ENCODE data around the gene ZNF555. TPM values are rescaled to one million over a fixed set of nuclear protein-coding genes. Genes with fewer than 3 reads are reported as not detected.
A peak's percentile ranks its signal among the peaks of the same experiment; 100 is the strongest.

Gene ZNF555
- total and polyA plus RNA-seq, 2 of the 13 experiments (the other 11 are each of a cell fraction or from before 2014, with no cell fraction given), result 5.0 to 8.0 TPM

- TF ChIP-seq, protein P1, sequence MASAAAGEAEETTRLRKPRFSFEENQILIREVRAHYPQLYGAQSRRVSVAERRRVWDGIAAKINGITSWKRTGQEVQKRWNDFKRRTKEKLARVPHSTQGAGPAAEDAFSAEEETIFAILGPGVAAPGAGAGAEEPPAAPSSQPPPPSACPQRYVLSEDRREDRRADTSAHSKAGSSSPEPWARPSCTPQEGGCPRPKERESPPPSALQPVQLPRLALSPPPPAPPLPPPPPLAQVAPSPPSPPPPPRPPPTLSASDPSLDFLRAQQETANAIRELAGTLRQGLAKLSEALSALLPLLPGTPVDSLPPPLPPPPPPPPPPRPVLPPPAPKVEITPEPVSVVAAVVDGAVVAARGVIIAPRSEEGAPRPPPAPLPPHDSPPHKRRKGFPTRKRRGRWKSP (CRISPR knock-in tag; IDR thresholded peaks at IDR 0.05), result no peak; the same call in 1 of the 2 replicates
- TF ChIP-seq ZFAT (CRISPR knock-in tag; conservative IDR thresholded peaks at IDR 0.05) (no peak), TBX3 (IDR thresholded peaks at IDR 0.05; ENCODE audit: borderline replicate concordance) (no peak), ZNF556 (CRISPR knock-in tag; IDR thresholded peaks at IDR 0.05; ENCODE audit: borderline replicate concordance) (peak; percentile 24; the same call in 1 of the 2 replicates), HOXA3 (CRISPR knock-in tag; IDR thresholded peaks at IDR 0.05) (peak; percentile 31; the same call in 1 of the 2 replicates), MTF2 (CRISPR knock-in tag; IDR thresholded peaks at IDR 0.05; ENCODE audit: borderline replicate concordance) (no peak), ATF4 (CRISPR knock-in tag; IDR thresholded peaks at IDR 0.05) (no peak; a peak in 1 of 4 replicates), KMT2A (CRISPR knock-in tag; IDR thresholded peaks at IDR 0.05) (peak; percentile 64), ZNF136 (CRISPR knock-in tag; IDR thresholded peaks at IDR 0.05; ENCODE audit: low read depth) (no peak), ZBTB3 (CRISPR knock-in tag; IDR thresholded peaks at IDR 0.05; ENCODE audit: borderline replicate concordance, low read depth) (no peak), HBP1 (CRISPR knock-in tag; IDR thresholded peaks at IDR 0.05; ENCODE audit: low read depth) (peak; percentile 59; the same call in 1 of the 2 replicates), ZNF333 (CRISPR knock-in tag; IDR thresholded peaks at IDR 0.05; ENCODE audit: borderline replicate concordance) (peak; percentile 90), HNF1A (IDR thresholded peaks at IDR 0.05; ENCODE audit: low read depth) (no peak), HNF1A (CRISPR knock-in tag; IDR thresholded peaks at IDR 0.05; ENCODE audit: borderline replicate concordance) (no peak)
- TF ChIP-seq, protein P2, sequence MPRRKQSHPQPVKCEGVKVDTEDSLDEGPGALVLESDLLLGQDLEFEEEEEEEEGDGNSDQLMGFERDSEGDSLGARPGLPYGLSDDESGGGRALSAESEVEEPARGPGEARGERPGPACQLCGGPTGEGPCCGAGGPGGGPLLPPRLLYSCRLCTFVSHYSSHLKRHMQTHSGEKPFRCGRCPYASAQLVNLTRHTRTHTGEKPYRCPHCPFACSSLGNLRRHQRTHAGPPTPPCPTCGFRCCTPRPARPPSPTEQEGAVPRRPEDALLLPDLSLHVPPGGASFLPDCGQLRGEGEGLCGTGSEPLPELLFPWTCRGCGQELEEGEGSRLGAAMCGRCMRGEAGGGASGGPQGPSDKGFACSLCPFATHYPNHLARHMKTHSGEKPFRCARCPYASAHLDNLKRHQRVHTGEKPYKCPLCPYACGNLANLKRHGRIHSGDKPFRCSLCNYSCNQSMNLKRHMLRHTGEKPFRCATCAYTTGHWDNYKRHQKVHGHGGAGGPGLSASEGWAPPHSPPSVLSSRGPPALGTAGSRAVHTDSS (CRISPR knock-in tag; conservative IDR thresholded peaks at IDR 0.05), result no peak
- TF ChIP-seq, protein P3, sequence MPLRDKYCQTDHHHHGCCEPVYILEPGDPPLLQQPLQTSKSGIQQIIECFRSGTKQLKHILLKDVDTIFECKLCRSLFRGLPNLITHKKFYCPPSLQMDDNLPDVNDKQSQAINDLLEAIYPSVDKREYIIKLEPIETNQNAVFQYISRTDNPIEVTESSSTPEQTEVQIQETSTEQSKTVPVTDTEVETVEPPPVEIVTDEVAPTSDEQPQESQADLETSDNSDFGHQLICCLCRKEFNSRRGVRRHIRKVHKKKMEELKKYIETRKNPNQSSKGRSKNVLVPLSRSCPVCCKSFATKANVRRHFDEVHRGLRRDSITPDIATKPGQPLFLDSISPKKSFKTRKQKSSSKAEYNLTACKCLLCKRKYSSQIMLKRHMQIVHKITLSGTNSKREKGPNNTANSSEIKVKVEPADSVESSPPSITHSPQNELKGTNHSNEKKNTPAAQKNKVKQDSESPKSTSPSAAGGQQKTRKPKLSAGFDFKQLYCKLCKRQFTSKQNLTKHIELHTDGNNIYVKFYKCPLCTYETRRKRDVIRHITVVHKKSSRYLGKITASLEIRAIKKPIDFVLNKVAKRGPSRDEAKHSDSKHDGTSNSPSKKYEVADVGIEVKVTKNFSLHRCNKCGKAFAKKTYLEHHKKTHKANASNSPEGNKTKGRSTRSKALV (CRISPR knock-in tag; IDR thresholded peaks at IDR 0.05), result no peak
Measured at GRCh38 chr19:2900296-2901252, 59.3 kb downstream of the ZNF555 start, which contains the start of gene ZNF57 (continued).
